GM12873 (cell line): Measurements from ENCODE around the gene MLH3.

Experiments
- CTCF ChIP-seq: IDR thresholded peaks from 2 replicates; pipeline ENCODE4 v1.5.1; 2012; ENCODE audit warnings: low read depth, mild to moderate bottlenecking, moderate library complexity, low read length, control low read depth; ENCODE audit not compliant: insufficient read depth; ENCODE audit errors: missing control alignments

The MLH3 gene

DNA sequence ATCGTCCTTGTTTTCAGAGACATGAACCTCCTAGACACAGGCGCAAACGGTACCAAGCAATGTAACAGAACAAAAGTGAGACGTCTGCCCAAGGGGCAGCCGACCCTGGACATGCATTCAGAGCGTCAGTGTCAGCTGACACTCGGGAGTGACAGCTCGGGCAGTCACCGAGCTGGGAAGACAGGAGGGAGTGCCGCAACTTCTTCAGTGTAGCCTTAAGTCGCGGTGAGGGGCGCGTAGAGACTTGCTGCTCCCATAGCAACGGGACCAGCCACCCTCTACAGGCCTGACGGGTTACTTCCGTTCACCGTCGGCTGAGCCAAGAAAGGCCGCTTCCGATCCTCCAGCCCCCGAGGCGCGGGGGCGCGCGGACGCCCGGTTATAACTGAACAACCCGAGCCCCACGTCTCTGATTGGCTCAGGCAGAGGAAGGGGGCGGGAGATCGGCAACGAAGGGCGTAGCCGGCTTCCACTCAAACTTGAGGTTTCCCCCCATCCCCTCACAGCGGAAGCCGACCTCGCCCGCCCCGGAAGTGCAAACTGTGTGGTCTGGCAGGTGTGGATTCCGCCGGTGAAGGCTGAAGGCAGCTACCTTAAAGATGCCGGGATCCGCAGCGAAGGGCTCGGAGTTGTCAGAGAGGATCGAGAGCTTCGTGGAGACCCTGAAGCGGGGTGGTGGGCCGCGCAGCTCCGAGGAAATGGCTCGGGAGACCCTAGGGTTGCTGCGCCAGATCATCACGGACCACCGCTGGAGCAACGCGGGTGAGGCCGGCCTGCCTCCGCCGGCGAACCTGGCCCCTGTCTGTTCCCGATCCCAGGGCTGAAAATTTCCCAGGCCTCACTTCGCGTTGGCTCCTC is 48.6 kb downstream of the MLH3 start, which contains the start of gene EIF2B2:
Gene EIF2B2, plus strand, starts transcription at position 530 of the 858 bp plus-strand sequence. Its CDS starts 70 bp downstream, at position 600.
- TF ChIP-seq CTCF, result no peak

GRCh38 chr14:75001899-75002298 is 49.4 kb downstream of the MLH3 start:
- TF ChIP-seq CTCF, result no peak

GRCh38 chr14:75001261-75001660 is 50.0 kb downstream of the MLH3 start:
- no peak for TF ChIP-seq CTCF

DNA sequence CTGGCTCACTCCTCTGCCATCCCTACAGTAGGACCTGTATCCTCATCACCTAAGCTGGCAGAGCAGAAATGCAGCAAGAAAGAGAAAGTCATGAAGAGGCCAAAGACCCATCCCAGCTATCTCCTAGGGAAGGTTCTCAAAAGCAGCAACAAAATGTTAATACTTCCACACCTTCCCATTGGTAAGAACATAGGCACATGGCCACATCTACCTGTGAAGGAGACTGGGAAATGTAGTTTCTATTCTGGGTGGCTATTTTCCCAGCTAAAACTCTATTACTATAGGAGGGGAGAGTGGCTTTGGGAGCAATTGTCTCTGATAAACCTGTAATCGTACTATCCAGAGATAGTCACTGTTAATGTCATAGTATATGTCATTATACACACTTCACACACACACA is 62.3 kb downstream of the MLH3 start:
- no peak for TF ChIP-seq CTCF

DNA sequence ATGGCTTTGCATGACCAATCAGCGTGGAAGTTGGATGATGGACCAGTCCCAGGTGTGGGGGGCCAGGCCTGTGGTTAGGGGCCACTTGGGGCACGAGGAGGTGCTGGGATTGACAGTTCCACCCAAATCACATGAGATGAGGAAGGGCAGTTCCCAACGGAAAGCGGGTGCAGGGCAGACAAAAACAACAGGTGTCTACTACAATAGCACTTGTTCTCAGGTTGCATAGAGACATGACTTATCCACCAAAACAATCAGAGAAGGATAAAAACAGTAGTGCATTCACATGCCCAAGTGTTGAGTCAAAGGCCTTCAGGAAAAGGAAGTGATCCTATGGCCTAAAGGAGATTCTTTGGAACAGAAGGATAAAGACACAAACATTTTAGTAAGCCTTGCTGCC is 63.1 kb downstream of the MLH3 start:
- no peak for TF ChIP-seq CTCF

GRCh38 chr14:74985806-74986205 is 65.5 kb downstream of the MLH3 start:
- no peak for TF ChIP-seq CTCF

DNA sequence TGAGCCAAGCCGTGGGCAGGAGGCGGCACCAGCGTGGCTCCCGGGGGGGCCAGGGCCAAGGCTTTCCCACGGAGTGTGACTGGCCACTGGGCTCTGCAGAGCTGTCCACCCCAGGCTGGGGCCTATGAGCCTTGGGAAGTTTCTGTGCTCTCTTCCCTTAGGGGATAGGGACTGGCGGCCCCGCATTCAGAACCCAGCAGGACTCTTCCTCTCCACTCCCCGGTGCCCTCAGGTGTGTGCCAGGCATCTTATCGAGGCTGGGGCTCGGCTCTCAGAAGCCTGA is 66.3 kb downstream of the MLH3 start:
- TF ChIP-seq CTCF, result no peak
